ENCODE results near the gene AMIGO1.

Gene AMIGO1

DNA sequence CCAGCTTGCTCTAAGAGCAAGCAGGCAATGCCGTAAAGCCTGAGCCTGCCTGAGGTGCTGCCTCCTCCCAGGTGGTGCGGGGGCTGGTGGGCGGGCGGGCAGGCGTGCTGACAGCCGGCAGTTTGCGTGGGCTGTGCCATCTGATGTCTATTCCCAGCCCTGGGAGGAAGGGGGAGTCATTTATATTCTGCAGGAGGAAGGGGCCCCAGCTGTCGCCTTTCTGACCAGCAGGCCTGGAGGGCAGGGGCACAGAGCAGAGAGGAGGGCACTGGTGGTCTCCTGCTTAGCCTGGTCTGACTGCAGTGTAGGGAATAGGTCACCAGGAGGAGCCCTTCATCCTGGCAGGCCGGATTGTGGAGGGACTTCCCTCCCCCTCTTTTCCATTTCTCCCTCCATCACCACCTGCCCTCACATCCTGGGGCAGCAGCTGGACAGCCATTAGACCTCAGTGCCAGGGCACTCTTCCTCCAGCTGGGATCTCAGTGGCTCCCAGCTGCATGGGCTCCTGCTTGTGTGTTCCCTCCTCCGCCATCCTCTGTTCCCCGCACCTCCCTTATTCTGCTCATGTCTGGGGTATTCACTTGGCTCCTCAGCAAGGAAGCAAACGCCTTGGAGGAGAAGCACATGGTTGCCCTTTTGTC lies 11.2 kb downstream of the AMIGO1 start:
- H3K9me3 Mint-ChIP-seq, result no peaks in the 10 kb centered on the region
- no peak overlapping the region for H3K27ac Mint-ChIP-seq
- H3K27me3 Mint-ChIP-seq, result no peaks in the 10 kb centered on the region
- peaks cover 90% of the 10 kb centered on the region for H3K4me1 Mint-ChIP-seq
- H3K36me3 Mint-ChIP-seq, result peaks cover 2% of the 10 kb centered on the region
- peak overlapping the region; percentile 52 for H3K4me3 Mint-ChIP-seq

DNA sequence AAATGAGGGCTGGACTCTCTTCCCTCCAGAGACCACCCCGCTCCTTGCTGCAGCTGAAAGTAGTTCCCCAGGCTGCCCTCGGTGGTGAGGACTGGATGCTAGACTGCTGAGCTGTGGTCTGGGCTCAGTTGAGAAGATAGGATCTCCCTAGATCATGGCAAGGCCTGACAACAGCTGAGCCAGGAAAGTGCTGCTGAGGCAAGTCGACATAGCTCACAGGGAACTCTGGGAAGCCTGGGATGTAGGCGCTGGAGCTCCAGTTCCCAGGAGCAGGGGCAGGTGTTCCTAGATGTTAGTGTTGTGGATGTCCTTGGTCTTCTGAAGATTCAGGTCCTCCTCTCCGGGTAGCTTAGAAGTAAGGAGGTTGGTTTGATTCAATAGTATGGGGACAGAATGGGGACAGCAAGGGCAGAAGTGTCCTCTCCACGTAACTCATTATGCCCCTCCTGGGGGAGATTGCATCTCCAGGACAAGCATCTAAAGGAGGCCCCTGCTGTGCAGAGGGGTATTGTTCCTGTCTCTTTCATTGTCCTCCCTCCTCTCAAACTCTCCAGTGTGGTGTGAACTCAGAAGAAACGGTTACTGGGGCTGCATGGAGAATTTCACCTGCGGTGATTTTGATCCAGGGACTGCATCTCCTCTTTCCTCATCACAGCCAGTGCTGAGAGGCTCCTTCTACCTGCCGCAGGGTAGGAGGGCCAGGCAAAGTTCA lies 11.9 kb downstream of the AMIGO1 start:
- Mint-ChIP-seq H3K4me3 (peak overlapping the region; percentile 52), H3K27ac (no peak overlapping the region), H3K4me1 (peaks cover 87% of the 10 kb centered on the region), H3K9me3 (no peaks in the 10 kb centered on the region), H3K36me3 (peaks cover 2% of the 10 kb centered on the region), H3K27me3 (no peaks in the 10 kb centered on the region)

DNA sequence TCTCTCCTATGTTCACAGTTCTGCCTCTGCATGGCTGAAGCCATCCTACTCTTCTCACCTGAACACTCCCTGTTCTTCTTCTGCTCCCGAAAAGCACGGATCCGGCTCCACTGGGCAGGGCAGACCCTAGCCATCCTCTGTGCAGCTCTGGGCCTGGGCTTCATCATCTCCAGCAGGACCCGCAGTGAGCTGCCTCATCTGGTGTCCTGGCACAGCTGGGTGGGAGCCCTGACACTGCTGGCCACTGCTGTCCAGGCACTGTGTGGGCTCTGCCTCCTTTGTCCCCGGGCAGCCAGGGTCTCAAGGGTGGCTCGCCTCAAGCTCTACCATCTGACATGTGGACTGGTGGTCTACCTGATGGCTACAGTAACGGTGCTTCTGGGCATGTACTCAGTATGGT lies 13.8 kb downstream of the AMIGO1 start:
- H3K9me3 Mint-ChIP-seq, result no peaks in the 10 kb centered on the region
- peak overlapping the region; percentile 93 for H3K4me3 Mint-ChIP-seq
- H3K4me1 Mint-ChIP-seq, result peaks cover 69% of the 10 kb centered on the region
- no peaks in the 10 kb centered on the region for H3K27me3 Mint-ChIP-seq
- H3K27ac Mint-ChIP-seq, result peak overlapping the region; percentile 82
- peaks cover 2% of the 10 kb centered on the region for H3K36me3 Mint-ChIP-seq

DNA sequence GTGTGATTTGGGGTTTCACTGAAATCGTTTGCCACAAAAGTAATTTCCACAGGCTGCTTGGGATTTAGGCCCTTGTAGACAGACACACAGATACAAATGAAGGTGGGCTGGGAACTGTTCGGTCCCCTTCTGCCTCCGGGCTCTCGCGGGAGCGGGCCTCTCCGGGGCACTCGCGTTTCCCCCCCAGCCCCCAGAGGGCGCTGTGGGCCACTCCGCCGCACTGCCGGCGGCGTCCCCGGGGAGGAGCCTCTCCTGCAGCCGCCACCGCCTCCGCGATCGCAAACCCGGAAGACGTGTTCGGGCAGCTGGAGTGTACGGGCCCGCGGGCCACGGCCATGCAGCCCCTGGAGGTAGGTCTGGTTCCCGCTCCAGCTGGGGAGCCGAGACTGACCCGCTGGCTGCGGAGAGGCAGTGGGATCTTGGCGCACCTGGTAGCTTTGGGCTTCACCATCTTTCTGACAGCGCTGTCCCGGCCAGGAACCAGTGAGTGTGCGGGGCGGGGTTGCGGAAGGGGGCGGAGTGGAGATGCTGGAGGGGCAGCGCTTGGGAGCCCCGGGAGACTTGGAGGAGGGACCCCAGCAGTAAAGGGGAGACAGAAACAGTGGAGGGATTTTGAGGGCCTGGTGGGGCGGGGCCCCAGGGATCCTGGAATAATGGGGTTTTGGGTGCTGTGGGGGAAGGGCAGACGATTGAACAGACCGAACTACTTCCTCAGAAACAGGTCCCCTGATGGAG lies 15.6 kb downstream of the AMIGO1 start, which contains the start of gene CYB561D1:
TSS of gene CYB561D1 (plus strand) at position 290 of the 735 bp plus-strand sequence. CDS start at position 336, 46 bp downstream.
- no peaks in the 10 kb centered on the region for H3K9me3 Mint-ChIP-seq
- peak within 1 kb of the TSS; percentile 93 for H3K4me3 Mint-ChIP-seq
- H3K27me3 Mint-ChIP-seq, result no peaks in the 10 kb centered on the region
- peaks cover 56% of the 10 kb centered on the region for H3K4me1 Mint-ChIP-seq
- H3K27ac Mint-ChIP-seq, result peak within 1 kb of the TSS; percentile 84
- peaks cover 2% of the 10 kb centered on the region for H3K36me3 Mint-ChIP-seq

DNA sequence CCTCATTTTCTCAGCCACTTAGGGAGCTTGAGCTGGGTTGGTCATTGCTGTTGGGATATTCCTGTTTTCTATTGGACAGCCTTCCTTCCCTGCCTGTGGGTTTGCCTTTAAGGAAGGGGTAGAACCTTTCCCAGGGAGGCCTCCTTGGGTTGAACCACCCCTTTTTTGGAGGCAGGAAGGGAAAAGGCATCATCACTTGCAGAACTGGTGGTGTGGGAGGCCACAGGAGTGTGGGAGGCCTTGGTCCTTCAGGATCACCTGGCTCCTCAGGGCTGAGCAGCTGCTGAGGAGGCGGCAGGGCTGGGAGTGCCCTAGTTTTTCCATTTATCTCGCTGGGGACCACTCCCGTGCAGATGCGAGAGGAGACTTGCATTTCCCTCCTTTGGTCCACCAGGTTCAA lies 16.3 kb downstream of the AMIGO1 start:
- Mint-ChIP-seq H3K27me3 (no peaks in the 10 kb centered on the region), H3K4me3 (peak overlapping the region; percentile 93), H3K9me3 (no peaks in the 10 kb centered on the region), H3K36me3 (peaks cover 2% of the 10 kb centered on the region), H3K4me1 (peaks cover 49% of the 10 kb centered on the region), H3K27ac (no peak overlapping the region)

DNA sequence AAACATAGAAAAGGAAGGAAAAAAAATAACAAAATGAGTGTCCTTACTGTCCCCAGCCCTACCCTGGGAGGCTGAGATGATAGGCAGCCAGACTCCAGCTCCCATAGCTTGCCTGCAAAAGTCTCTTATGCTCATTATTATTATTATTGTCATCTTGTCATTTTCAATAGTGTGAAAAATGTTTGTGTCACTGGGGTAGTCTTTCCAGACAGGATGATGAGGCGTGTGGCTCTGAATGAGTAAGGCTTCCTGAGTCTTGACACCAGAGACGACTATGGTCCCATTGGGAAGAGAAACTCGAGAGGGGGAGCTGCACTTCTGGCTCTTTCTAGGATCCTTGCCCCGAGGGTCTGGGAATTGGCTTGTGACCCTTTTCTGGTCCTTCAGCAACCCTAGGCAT lies 16.7 kb downstream of the AMIGO1 start:
- Mint-ChIP-seq H3K36me3 (peaks cover 2% of the 10 kb centered on the region), H3K4me1 (peaks cover 47% of the 10 kb centered on the region), H3K27me3 (no peaks in the 10 kb centered on the region), H3K27ac (peak overlapping the region; percentile 46), H3K4me3 (peak overlapping the region; percentile 30), H3K9me3 (no peaks in the 10 kb centered on the region)

DNA sequence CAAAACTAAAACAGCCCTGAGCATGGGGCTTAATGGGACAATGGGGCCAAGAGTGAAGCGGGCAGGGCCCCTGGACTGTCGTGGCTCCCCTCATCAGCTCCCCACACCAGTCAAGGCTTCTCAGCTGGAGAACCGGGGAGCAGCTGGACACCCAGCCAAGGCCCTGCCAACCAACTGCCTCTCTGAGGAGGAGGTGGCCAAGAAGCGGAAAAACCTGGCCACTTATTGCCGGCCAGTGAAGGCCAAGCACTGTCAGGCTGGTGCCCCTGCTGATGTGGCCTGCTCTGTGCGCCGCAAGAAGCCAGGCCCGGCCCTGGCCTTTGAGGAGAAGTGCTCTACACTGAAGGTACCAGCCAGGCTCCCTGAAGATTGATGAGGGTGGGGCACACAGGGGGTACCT lies 18.2 kb downstream of the AMIGO1 start:
- H3K4me1 Mint-ChIP-seq, result peaks cover 36% of the 10 kb centered on the region
- no peak overlapping the region for H3K4me3 Mint-ChIP-seq
- H3K36me3 Mint-ChIP-seq, result peaks cover 2% of the 10 kb centered on the region
- H3K9me3 Mint-ChIP-seq, result no peaks in the 10 kb centered on the region
- H3K27ac Mint-ChIP-seq, result no peak overlapping the region
- H3K27me3 Mint-ChIP-seq, result no peaks in the 10 kb centered on the region

DNA sequence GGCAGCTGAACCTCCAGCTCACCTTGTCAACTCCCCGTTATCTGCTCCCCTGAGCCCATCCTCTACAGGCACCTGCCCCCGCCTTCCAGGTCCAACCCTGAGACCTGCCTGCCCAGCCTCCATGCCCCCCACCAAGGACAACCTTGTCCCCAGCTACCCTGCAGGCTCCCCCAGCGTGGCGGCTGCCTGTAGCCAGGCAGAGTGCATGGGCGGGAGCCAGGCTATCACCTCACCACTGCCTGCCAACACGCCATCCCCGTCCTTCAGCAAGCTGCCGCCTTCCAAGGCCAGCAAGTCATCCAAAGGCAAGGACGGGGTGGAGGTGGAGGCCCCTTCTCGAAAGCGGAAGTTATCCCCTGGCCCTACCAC lies 18.6 kb downstream of the AMIGO1 start:
- no peaks in the 10 kb centered on the region for H3K27me3 Mint-ChIP-seq
- H3K4me1 Mint-ChIP-seq, result peaks cover 32% of the 10 kb centered on the region
- no peak overlapping the region for H3K27ac Mint-ChIP-seq
- peaks cover 2% of the 10 kb centered on the region for H3K36me3 Mint-ChIP-seq
- no peaks in the 10 kb centered on the region for H3K9me3 Mint-ChIP-seq
- H3K4me3 Mint-ChIP-seq, result no peak overlapping the region

DNA sequence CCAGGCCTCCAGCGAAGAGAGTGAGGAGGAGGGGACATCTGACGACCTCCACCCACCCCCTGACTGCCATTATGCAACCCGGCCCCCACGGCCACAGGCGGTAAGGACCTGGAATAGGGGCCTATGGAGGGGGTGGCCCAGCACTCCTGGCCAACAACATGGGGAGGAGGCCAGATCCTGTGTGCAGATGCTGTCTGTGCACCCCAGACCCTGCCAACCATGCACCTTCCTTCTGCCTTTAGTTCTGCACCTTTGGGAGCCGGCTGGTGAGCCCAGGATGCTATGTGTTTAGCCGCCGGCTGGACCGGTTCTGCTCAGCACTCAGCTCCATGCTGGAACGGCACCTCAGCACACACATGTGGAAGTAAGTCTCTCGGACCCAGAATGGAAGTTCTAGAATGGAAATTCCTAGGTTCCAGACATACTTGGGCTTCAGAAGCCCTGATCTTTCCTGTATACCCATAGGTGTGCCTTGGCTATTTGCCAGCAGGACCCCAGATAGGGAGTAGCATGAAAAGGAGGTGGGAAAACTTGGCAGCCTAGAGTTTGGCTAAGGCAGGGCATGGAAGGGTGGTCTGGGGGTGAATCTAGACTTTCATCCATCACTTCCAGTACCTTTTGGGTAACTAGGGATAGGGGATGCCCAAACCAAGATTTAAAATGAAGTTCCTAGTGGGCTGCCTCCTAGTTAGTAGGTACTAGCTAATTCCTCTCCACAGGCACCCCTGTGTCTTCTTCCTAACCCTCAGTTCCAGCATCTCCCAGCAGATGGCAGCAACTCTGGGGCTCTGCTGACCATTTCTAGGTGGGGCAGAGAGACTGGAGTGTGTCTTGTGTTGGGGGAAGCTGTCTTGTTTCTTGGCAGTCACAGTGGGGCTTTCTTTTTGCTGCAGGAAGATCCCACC lies 19.2 kb downstream of the AMIGO1 start:
- H3K9me3 Mint-ChIP-seq, result no peaks in the 10 kb centered on the region
- peaks cover 29% of the 10 kb centered on the region for H3K4me1 Mint-ChIP-seq
- peaks cover 2% of the 10 kb centered on the region for H3K36me3 Mint-ChIP-seq
- no peak overlapping the region for H3K27ac Mint-ChIP-seq
- no peaks in the 10 kb centered on the region for H3K27me3 Mint-ChIP-seq
- no peak overlapping the region for H3K4me3 Mint-ChIP-seq

DNA sequence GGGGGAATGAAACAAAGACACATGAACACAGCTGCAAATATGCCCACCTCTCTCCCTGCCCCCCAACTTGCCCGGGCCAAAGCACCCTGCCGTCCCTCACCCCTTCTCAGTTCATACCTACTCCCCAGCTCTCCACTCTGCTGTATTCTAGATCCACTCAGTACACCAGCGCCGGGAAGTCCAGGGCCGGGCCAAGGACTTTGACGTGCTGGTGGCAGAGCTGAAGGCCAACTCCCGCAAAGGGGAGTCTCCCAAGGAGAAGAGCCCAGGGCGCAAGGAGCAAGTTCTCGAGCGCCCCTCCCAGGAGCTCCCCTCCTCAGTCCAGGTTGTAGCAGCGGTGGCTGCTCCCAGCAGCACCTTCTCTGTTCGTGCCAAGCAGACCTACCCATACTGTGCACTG lies 20.8 kb downstream of the AMIGO1 start:
- Mint-ChIP-seq H3K36me3 (no peaks in the 10 kb centered on the region), H3K27me3 (no peaks in the 10 kb centered on the region), H3K9me3 (no peaks in the 10 kb centered on the region)

DNA sequence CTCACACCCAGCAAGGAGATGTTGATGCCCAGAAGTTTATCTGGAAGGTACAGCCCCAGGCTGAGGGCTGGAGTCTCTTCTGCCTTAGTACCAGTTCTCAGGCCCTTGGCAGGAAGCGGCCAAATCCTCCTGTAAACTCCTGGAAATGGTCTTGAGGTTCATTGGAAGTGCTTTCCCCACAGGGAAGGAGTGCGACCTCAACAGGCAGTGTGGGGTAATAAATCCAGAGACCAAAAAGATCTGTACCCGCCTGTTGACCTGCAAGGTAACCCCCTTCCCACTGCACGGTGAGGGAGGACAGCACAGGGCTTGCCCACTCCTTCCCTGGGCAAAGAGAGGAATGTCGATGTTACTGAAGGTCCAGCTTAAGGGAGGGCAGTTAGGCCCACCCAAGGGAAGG lies 21.3 kb downstream of the AMIGO1 start:
- no peaks in the 10 kb centered on the region for H3K27me3 Mint-ChIP-seq
- H3K4me1 Mint-ChIP-seq, result peaks cover 33% of the 10 kb centered on the region
- H3K36me3 Mint-ChIP-seq, result no peaks in the 10 kb centered on the region
- no peaks in the 10 kb centered on the region for H3K9me3 Mint-ChIP-seq
- H3K27ac Mint-ChIP-seq, result no peak overlapping the region
- H3K4me3 Mint-ChIP-seq, result no peak overlapping the region

More for the DNA sequence above, 20.8 kb downstream of the AMIGO1 start:
- Mint-ChIP-seq H3K4me3 (no peak overlapping the region), H3K4me1 (peaks cover 29% of the 10 kb centered on the region), H3K27ac (no peak overlapping the region)

DNA sequence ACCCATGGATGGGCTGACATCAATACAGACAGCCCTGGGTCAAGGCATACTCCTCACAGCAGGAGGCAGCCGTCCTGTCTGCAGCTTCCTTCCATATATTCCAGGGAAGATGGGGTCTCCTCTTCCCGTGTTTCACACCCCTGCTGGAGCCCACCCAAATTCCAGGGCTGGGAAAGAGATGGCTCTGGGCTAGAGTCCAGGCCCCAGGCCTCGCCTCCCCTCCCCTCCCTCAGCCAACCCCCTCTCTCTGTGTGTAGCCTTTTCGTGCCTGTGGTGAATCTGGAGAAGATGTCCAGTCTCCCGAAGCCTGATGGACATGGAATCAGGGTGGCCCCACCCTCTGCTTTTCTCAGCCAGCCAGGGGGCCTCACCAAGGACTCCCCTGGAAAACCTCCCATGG lies 22.3 kb downstream of the AMIGO1 start:
- Mint-ChIP-seq H3K27me3 (no peaks in the 10 kb centered on the region), H3K4me1 (peaks cover 38% of the 10 kb centered on the region), H3K9me3 (no peaks in the 10 kb centered on the region), H3K36me3 (no peaks in the 10 kb centered on the region), H3K27ac (no peak overlapping the region), H3K4me3 (no peak overlapping the region)

DNA sequence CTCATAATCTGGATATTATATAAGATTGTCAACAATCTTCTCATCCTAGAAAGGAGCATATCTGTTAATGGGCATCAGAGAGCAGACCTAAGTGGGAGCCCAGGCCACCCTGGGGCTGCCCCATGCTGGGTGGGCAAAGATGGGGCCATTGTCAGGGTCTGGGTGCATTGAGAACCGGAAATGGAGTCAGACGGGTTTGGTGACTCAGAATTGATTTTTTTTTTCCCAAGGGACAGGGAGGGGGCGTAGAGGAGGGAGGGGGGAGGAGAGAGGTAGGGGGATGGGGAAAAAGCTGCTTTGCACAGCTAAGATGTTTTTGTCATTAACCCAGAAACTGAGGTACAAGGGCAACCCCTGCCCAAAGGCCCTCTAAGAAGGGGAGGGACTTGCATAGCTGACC lies 24.5 kb downstream of the AMIGO1 start:
- peak overlapping the region; percentile 95 for H3K4me3 Mint-ChIP-seq
- H3K27ac Mint-ChIP-seq, result peak overlapping the region; percentile 95
- H3K27me3 Mint-ChIP-seq, result no peaks in the 10 kb centered on the region

DNA sequence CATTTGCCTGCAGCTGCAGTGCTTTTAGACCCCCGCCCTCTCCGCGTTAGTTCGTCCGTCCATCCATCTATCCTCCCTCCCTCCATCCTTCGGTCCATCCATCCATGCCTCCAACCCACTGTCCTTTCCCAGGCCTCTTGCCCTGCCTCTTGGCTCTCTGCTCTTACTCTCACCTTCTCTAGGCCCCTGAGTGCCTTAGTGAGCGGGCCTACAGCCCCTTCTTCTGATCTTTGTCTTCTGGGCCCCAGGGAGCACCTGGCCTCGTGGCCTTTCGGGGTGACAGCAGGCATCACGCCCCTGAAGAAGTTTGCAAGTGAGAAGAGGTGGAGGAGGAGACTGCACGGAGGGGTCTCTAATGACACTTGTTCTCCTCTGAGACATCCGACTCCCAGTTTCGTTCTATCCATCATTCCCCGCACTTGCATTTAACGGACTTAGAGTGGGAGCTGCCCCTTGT lies 25.0 kb downstream of the AMIGO1 start:
- Mint-ChIP-seq H3K36me3 (no peaks in the 10 kb centered on the region), H3K4me3 (peak overlapping the region; percentile 95), H3K4me1 (peaks cover 35% of the 10 kb centered on the region), H3K27ac (peak overlapping the region; percentile 95), H3K9me3 (no peaks in the 10 kb centered on the region), H3K27me3 (no peaks in the 10 kb centered on the region)

More for the DNA sequence above, 24.5 kb downstream of the AMIGO1 start:
- Mint-ChIP-seq H3K9me3 (no peaks in the 10 kb centered on the region), H3K36me3 (no peaks in the 10 kb centered on the region), H3K4me1 (peaks cover 35% of the 10 kb centered on the region)

Measured in activated naive CD4-positive, alpha-beta T cell treated with anti-CD3 and anti-CD28 coated beads, Interleukin-2, amount 50 U/mL, for 24 hours (primary cell).